Activated CD8-positive, alpha-beta memory T cell treated with anti-CD3 and anti-CD28 coated beads, Interleukin-2, amount 50 U/mL, for 24 hours (primary cell): ENCODE data around the gene KLHL24.
"Not testable (repeated sequence)": the region's sequence is repeated elsewhere in the genome, so short reads cannot be mapped to it uniquely, and the experiment has no call there.

Experiments
- DNase-seq: peaks from one replicate; pipeline ENCODE4 v3.0.0-alpha.2; 2020; ENCODE audit errors: extremely low read depth

The KLHL24 gene

DNA sequence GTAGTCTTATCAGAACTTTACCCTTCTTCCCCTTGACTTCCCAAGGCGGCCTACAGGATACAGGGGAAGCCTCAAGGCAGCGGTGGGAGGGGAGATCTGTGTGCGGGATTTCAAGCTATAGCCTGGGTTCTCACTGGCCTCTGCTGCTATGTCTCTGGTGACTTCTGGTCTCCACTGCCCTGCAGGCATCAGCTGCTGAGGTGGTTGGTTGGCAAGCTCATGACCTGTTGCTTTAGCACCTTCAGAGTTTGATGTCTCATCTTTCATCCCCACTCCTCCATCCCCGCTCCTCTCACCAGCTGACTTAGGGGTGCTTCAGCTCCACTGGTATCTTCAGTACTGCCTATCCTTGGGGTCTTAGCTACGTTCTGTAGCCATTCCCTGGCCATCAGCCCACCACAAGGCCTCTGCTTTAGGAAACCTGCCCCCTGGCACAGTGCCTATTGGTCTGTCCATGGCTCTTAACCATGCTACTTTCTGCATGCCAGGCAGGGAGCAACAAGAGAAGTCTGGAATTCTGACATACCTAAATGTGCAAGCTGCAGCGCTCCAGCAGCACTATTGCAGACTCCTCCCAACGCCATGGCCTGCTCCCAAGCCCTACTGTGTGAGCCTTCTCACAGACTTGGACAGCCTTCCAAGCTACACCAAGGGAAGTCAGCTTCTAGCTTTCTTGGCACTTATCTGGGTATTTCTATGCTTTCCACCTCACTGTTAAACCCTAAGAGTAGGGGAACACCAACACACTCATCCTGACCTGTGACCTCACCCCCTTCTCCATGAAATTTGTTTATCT, 60.3 kb downstream of the KLHL24 start:
- no peak for DNase-seq

DNA sequence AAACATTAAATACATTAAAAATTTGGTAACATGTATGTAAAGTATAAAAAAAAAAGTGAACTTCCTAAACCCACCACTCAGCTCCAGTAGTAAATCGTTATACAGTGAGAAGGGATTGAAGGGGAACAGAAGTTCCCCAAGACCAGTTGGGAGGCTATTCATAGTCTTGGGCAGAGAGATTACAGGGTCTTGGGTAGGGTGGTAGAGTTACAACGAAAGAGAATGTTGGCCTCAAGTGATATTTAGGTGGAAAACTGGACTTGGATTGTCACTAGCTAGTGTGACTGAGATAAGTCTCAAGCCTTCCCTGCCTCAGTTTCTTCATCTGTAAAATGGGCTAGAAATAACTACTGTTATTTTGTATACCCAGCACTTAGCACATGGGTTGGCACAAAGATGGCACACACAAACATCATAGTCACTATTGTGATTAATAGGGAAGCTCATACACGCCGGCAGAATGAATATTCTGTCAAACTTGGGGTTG, 61.7 kb downstream of the KLHL24 start:
- DNase-seq = no peak

DNA sequence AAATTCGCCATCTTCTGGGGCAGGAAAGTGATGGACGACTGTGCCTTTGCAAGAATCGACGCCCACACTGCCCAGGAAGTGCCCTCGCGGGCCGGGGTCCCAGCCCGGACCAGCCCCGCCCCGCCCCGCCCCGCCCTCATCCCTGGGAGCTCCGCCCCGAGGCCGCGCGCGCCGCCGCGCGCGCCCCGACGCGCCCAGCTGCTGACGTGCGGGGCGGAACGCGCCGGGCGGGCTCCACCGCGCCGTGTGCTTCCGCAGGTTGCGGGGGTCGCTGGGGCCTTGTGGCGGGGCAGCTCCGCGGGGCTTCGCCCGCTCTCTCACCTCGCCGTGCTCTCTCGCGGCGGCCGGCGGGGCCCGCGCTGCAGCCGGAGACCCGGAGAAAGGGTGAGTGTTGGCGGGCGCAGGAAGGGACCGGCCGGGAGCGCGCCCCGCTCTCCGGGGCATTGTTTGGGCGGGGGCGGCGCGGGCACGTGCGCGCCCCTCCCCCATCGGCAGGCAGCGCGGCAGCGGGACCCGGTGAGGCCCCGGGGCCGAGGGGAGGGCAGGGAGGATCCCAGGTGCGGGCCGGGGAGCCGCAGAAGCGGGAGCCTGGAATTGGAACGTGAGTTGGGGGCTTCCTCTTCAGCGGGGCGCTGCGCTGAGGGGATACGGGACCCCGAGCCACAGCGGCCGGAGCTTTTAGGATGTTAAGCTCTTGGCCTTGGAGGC, 62.3 kb downstream of the KLHL24 start, which contains the start of gene YEATS2:
TSS of gene YEATS2 (plus strand) at position 188 of the 708 bp plus-strand sequence. CDS start 17,366 bp downstream, outside the sequence.
- peak; percentile 25 for DNase-seq

DNA sequence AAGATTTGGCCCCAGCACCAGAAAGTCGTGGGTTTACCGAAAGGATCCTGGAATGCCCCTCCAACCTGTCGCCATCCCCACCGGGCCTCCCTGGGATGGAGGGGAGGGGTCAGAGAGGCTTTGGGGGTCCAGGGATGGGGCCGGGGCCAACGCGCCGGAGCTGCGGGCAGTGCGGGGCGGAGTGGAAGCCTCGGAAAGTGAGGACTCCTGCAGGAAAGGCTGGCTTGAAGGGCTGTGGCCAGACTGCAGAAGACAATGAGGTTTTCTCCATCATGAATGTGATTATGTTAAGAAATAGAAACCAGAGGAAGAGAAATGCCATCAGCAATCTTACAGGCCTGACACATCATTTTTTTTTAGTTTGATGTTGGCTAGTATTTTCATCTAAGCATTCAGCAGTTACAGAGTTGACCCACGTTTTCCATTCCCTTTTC, 62.9 kb downstream of the KLHL24 start:
- no peak for DNase-seq

DNA sequence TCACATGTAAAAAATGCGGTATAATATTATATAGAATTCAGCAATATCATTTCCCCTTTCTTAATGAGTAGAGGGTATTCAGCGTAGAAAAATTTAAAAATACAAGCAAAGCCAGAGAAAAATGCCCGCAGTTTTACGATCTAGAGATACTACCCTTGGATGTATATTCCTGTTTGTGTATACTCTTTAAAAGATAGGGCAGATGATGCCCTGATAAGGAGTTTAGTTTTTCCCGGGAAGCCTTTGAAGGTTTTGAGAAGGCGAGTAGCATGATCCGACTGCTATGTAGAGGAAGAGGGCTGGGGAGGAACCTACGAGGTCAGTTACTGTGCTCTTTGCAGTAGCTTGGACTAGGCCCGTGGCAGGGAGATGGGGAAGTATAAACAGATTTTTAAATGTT, 63.3 kb downstream of the KLHL24 start:
- DNase-seq = no peak

DNA sequence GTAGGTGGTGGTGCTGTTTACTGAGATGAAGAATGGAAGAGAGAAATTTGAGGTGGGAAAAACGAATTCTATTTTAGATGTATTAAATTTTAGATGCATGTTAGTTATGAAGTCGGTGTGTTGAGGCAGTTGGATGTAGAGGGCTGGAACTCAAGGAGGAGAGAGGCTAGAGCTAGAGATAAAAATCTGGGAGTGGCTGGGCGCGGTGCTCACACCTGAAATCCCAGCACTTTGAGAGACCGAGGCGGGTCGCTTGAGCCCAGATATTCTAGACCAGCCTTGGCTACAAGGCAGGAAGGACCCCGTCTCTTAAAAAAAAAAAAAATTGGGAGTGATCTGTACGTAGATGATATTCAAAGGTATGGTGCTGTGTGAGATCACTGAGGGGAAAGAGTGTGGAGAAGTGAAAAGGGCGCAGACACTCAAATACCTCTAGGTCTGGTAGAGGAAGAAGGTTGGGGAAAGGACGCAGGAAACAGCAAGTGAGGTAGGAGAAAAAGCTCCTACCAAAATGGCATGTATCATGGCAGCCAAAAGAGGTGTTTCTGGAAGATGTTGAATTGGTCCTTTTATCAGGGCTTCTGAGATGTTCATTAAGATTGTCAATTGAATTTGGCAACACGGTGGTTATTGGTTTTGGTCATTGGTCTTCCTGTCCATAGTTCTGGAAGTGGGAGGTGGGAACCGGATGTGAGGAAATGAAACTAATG, 64.0 kb downstream of the KLHL24 start:
- no peak for DNase-seq

DNA sequence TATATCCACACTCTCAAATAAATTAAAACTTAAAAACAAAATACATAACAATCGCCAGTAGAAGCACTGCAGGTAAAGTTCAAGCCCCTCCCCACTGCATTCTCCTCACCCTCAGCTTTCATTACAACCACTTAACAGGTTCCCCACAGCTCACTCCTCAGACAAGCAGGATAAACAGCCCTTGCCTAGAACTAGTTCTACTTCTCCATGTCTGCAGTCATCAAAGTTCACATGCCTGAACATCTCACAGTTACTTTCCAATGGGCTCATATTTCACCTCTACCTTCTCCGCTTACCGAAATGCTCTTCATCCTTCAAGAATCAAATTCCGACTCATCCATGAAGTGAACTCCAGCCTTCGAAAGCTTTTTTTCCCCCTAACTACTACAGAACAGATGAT, 66.3 kb downstream of the KLHL24 start:
- DNase-seq = no peak

DNA sequence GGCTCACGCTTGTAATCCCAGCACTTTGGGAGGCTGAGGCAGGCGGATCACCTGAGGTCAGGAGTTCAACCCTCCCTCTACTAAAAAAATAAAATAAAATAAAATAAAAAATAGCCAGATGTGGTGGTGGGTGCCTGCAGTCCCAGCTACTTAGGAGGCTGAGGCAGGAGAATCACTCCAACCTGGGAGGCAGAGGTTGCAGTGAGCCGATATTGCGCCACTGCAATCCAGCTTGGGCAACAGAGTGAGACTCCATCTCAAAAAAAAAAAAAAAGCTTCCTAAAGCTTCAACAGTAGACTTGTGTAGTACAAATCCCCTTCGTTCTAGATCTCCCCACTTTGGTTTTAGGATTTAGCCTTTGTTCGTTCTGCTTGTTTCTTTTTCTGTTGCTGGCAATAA, 68.5 kb downstream of the KLHL24 start:
- not testable (repeated sequence) for DNase-seq

DNA sequence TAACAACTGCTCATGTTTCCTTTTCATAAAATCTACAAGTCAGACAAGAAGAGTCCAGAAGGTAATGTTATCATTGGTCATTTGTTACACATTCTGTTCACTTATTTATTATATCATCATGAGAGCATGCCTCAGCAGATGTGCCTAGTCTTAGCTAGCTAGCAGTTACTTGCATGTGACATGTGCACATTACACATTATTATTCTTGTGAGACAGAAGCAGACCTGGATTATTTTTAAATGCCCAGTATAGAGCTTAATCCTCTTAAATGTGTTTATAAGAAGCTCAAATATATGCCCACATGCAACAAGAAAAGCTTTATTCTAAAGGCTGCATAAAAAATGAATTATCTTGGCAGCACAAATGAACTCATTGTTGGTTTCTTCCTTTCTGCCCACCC, 74.8 kb downstream of the KLHL24 start:
- no peak for DNase-seq

DNA sequence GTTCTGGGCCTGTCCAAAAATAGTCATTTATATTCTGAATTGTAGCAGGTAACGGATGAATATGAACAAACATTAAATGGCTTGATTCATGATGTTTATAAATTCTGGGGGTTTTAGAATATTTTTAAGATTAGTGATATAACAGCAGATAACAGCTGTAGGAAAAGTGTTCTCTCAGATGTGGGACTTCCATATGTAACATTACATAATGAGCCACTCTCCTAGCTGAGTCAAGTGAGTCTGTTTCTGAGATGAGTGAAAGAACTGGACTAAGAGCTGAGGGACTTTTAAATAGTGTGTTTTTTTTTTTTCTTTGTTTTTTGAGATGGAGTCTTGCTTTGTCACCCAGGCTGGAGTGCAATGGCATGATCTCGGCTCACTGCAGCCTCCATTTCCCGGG, 76.1 kb downstream of the KLHL24 start:
- DNase-seq = no peak

DNA sequence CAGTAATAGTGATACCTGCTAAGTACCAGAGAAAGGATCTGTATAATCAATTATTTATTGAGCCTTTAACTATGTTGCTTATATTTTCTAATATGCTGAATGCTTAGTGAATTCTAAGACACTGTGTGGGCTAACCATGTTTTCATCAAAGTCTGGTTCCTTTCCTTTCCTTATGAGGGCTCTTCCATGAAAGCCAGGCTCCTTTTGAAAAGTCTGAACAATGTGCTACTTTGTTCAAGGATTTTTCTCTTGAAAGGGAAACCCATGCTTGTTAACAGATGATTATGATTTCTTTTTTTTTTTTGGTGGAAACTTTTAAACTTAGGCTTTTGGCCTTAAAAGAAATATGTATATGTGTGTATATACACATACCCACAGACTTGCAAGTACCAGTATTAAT, 79.2 kb downstream of the KLHL24 start:
- DNase-seq = no peak

DNA sequence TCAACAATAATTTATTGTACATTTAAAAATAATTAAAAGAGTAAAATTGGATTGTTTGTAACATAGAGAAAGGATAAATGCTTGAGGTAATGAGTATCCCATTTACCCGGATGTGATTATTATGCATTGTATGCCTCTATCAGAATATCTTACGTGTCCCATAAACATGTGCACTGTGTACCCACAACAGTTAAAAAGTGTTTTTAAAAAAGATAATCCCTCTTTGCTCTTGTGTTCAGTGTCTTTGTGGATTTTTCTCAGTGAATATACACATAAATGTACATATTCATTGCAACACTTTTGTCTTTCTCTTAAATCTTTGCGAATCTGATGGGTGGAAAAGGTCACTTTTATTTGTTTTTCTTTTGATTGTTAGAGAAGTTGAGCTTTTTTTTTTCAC, 82.6 kb downstream of the KLHL24 start:
- no peak for DNase-seq

DNA sequence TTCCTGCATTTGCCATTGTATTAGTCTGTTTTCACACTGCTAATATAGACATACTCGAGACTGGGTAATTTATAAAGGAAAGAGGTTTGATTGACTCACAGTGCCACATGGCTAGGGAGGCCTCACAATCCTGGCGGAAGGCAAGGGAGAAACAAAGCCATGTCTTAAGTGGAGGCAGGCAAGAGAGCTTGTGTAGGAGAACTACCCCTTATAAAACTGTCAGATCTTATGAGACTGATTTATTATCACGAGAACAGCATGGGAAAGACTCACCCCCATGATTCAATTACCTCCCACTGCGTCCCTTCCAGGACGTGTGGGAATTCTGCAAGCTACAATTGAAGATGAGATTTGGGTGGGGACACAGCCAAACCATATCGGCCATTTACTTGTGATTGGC, 90.0 kb downstream of the KLHL24 start:
- DNase-seq = no peak

DNA sequence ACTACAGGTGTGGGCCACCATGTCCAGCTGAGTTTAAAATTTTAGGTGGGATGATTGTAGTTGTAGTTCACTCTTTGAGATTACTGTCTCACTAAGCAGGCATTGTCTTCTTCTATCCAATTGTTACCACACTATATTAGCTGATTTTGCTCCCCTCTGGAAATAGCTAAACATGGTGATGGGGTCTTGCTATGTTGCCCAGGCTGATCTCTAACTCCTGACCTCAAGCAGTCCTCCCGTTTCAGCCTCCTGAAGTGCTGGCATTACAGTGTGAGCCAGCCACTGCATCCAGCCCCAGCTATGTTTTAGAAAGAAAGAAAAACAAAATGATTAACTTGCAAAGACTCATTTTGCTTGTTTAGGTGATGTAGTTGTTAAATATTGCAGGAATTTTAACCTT, 92.8 kb downstream of the KLHL24 start:
- no peak for DNase-seq

DNA sequence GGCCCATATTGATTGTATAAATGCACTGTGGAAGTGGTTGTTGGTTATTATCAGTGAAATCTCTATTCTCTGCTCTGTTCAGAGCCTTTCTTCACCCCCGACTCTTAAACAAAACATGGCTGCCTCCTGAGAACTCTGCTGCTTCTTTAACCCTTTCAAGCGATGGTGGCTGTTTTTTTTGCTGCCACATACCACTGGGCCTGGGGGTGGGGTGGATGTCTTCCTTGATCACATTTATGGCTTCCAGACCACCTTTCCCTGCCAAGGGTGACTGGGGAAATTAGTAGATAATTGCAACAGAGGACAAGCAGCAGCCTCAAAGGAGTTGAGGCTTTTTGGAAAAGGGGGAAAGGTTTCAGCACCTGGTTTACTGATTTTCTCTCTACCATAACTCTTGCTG, 94.9 kb downstream of the KLHL24 start:
- DNase-seq = no peak

DNA sequence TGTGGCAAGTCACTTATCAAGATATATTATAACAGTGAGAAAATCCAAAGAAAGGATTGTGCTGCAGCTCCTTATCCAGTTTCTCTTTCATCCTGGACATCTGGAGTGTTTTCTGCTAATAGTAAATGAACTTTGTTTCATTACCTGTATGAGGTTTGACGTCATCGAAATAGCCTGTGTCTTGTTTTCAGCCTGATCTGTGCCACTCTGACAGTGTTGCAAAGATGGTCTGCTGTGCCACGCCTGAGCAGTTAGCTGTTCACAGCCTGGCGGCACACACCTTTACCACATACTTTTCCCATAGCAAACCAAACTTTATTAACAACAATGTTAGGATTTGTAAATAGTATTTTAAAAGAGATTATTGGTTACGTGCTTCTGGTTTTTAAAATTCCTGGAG, 96.2 kb downstream of the KLHL24 start:
- no peak for DNase-seq

DNA sequence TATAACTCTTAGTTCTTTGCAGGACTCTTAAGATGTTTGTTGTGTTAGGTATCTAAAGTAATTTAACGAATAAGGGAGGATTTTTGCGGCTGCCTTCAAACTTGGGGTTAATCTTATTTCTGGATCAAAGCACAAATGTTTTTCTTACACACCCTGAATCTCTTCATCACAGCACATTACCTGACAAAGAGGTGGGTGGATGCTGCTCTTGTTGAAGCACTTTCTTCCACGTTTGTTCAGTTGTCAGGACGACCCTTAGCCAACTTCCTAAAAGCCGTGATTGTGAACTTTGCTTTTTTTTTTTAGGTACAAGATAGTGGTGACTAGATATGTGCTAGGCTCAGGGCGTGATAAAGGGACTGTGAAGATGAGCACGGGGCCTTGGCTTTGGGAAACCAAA, 98.1 kb downstream of the KLHL24 start:
- no peak for DNase-seq
